ENCODE data around the gene TRIM41.

Gene TRIM41

DNA sequence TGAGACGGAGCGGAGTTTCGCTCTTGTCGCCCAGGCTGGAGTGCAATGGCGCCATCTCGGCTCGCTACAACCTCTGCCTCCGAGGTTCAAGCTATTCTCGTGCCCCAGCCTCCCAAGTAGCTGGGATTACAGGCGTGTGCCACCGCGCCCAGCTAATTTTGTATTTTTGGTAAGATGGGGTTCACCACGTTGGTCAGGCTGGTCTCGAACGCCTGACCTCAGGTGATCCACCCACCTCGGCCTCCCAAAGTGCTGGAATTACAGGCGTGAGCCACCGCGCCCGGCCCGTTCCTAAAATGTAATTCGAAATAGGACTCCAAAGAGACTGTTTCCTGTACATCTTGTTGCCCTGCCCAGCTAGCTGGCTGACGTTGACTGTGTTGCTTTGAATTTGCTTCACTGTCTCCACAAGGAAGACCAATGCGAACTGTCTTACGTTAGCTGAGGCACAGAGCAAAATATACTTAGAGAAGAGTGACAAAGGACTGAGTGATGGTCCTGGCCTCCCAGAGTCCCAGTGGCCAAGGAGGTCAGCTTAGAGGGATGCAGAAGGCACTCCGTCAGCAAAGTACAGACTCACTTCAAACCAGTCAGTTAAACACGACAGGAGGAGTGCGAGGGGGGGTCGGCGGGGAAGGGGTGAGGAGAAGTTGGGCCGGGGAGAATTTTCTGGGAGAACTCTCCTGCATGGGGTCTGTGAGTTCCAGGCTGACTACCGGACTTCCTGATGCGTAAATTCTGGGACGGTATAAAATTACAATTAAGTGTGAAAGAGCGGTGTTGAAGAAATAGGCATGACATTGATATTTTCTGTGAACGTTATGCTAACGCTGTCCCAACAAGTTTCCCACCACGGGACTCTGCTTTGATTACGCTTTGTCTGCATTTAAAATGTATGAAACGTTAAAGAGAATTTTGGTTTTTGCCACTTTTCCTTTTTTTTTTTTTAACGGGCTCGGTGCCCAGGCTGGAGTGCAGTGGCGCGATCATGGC is 6.8 kb upstream of the TRIM41 start:
- Histone ChIP-seq H2AFZ (ENCODE audit: low read length) (0 out of 2 replicates have a peak overlapping the region, but pooled peaks have one; percentile 32), H3K4me1 (ENCODE audit: insufficient read depth, low read length, severe bottlenecking) (peaks cover 25% of the 10 kb centered on the region), H3K27me3 (ENCODE audit: insufficient read depth, low read length) (no peaks in the 10 kb centered on the region), H3K27ac (ENCODE audit: low read depth, low read length, poor library complexity, severe bottlenecking) (peak overlapping the region; percentile 5), H3K9ac (ENCODE audit: low read length) (peak overlapping the region; percentile 56), H3K36me3 (ENCODE audit: insufficient read depth, low read length) (no peaks in the 10 kb centered on the region), H3K9me3 (ENCODE audit: low read length) (no peaks in the 10 kb centered on the region), H3K4me3 (ENCODE audit: low read depth, low read length, poor library complexity, severe bottlenecking) (peak overlapping the region; percentile 64), H3K4me2 (ENCODE audit: low read length) (peak overlapping the region; percentile 76), H3K9me2 (ENCODE audit: low read depth, low read length) (no peaks in the 10 kb centered on the region), H4K20me1 (ENCODE audit: insufficient read depth, low read length) (no peaks in the 10 kb centered on the region), H3F3A (ENCODE audit: insufficient read depth, low read length) (0 out of 2 replicates have a peak, but pooled peaks cover 8% of the 10 kb centered on the region), H3K79me2 (ENCODE audit: insufficient read depth, low read length) (no peaks in the 10 kb centered on the region)
- no peak for TF ChIP-seq EZH2 (IDR thresholded peaks at IDR 0.05; ENCODE audit: borderline replicate concordance, low read length)
- TF ChIP-seq, protein P1, sequence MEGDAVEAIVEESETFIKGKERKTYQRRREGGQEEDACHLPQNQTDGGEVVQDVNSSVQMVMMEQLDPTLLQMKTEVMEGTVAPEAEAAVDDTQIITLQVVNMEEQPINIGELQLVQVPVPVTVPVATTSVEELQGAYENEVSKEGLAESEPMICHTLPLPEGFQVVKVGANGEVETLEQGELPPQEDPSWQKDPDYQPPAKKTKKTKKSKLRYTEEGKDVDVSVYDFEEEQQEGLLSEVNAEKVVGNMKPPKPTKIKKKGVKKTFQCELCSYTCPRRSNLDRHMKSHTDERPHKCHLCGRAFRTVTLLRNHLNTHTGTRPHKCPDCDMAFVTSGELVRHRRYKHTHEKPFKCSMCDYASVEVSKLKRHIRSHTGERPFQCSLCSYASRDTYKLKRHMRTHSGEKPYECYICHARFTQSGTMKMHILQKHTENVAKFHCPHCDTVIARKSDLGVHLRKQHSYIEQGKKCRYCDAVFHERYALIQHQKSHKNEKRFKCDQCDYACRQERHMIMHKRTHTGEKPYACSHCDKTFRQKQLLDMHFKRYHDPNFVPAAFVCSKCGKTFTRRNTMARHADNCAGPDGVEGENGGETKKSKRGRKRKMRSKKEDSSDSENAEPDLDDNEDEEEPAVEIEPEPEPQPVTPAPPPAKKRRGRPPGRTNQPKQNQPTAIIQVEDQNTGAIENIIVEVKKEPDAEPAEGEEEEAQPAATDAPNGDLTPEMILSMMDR (IDR thresholded peaks at IDR 0.05; ENCODE audit: low read length) = no peak

DNA sequence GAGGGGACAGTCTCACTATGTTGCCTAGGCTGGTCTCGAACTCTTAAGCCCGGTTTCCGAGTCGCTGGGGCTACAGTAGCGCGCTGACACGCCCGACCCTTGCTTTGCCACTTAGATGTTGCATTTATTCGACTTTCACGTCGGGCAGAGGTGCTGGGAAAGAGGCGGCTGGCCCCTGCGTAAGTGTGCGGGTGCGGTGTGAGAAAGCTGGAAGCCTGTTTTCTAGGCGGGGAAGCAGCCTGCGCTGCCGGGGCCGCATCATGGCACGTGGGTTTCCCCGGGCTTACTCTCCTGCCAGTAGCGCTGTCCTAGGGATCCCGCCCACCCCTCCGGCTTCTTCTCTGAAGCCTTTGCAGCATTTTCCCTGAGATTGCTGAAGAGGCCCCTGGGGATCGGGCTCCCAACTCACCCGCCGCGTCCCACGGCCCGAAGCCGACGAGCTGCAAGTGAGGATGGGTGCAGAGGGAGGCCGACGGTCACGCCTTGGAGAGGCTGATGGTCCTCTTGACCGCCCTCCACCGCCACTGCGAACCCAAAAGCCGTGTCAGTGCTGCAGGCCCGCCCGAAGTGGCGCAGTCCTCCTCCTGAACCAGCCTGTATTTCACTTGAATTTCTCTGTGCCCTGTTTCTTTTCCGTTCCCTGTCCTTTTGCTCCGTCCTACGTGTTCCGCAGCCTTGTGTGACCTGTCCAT is 5.8 kb upstream of the TRIM41 start:
- H3K4me3 ChIP-seq (ENCODE audit: low read depth, low read length, poor library complexity, severe bottlenecking) = peak overlapping the region; percentile 64
- H4K20me1 ChIP-seq (ENCODE audit: insufficient read depth, low read length) = no peaks in the 10 kb centered on the region
- H3K27ac ChIP-seq (ENCODE audit: low read depth, low read length, poor library complexity, severe bottlenecking) = peak overlapping the region; percentile 68
- peaks cover 32% of the 10 kb centered on the region for H3K4me1 ChIP-seq (ENCODE audit: insufficient read depth, low read length, severe bottlenecking)
- no peaks in the 10 kb centered on the region for H3K79me2 ChIP-seq (ENCODE audit: insufficient read depth, low read length)
- H3K9me2 ChIP-seq (ENCODE audit: low read depth, low read length) = no peaks in the 10 kb centered on the region
- no peaks in the 10 kb centered on the region for H3K9me3 ChIP-seq (ENCODE audit: low read length)
- H3K36me3 ChIP-seq (ENCODE audit: insufficient read depth, low read length) = no peaks in the 10 kb centered on the region
- no peak overlapping the region for H2AFZ ChIP-seq (ENCODE audit: low read length)
- no peak for TF ChIP-seq EZH2 (IDR thresholded peaks at IDR 0.05; ENCODE audit: borderline replicate concordance, low read length)
- TF ChIP-seq, protein P1 (IDR thresholded peaks at IDR 0.05; ENCODE audit: low read length) = peak; percentile 40; the same call in 1 of the 2 replicates
- peak overlapping the region; percentile 85 for H3K4me2 ChIP-seq (ENCODE audit: low read length)
- peak overlapping the region; percentile 50; the same call in 1 of the 2 replicates for H3K9ac ChIP-seq (ENCODE audit: low read length)
- H3K27me3 ChIP-seq (ENCODE audit: insufficient read depth, low read length) = no peaks in the 10 kb centered on the region
- H3F3A ChIP-seq (ENCODE audit: insufficient read depth, low read length) = 0 out of 2 replicates have a peak, but pooled peaks cover 12% of the 10 kb centered on the region

DNA sequence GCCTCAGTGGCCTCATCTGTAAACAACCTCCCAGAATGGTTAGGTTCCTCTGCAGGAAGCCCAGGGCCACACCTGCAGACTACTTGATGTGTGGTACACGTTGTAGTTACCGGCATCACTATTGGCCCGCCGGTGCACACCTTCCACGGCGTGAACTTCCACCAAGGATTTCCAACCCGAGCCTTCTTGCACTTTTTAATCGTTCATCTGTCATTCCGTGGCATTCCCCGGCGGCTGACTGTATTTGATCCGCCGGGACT is 5.3 kb upstream of the TRIM41 start:
- no peaks in the 10 kb centered on the region for H3K36me3 ChIP-seq (ENCODE audit: insufficient read depth, low read length)
- H3K9me3 ChIP-seq (ENCODE audit: low read length) = no peaks in the 10 kb centered on the region
- no peak overlapping the region for H2AFZ ChIP-seq (ENCODE audit: low read length)
- H4K20me1 ChIP-seq (ENCODE audit: insufficient read depth, low read length) = no peaks in the 10 kb centered on the region
- peak overlapping the region; percentile 68 for H3K27ac ChIP-seq (ENCODE audit: low read depth, low read length, poor library complexity, severe bottlenecking)
- 0 out of 2 replicates have a peak, but pooled peaks cover 12% of the 10 kb centered on the region for H3F3A ChIP-seq (ENCODE audit: insufficient read depth, low read length)
- H3K27me3 ChIP-seq (ENCODE audit: insufficient read depth, low read length) = no peaks in the 10 kb centered on the region
- H3K9ac ChIP-seq (ENCODE audit: low read length) = peak overlapping the region; percentile 50; the same call in 1 of the 2 replicates
- TF ChIP-seq EZH2 (IDR thresholded peaks at IDR 0.05; ENCODE audit: borderline replicate concordance, low read length) = no peak
- TF ChIP-seq, protein P1 (IDR thresholded peaks at IDR 0.05; ENCODE audit: low read length) = no peak; the same call in 1 of the 2 replicates
- H3K4me3 ChIP-seq (ENCODE audit: low read depth, low read length, poor library complexity, severe bottlenecking) = peak overlapping the region; percentile 64
- H3K79me2 ChIP-seq (ENCODE audit: insufficient read depth, low read length) = no peaks in the 10 kb centered on the region
- peaks cover 36% of the 10 kb centered on the region for H3K4me1 ChIP-seq (ENCODE audit: insufficient read depth, low read length, severe bottlenecking)
- H3K9me2 ChIP-seq (ENCODE audit: low read depth, low read length) = no peaks in the 10 kb centered on the region
- peak overlapping the region; percentile 85 for H3K4me2 ChIP-seq (ENCODE audit: low read length)

Data from OCI-LY1 (cell line).